Measurements from ENCODE around the gene ALCAM. TPM values are rescaled to one million over a fixed set of nuclear protein-coding genes. Genes with fewer than 3 reads are reported as not detected.

The ALCAM gene
- total RNA-seq, 1 experiment from 2014 or later = 36.8 TPM

DNA sequence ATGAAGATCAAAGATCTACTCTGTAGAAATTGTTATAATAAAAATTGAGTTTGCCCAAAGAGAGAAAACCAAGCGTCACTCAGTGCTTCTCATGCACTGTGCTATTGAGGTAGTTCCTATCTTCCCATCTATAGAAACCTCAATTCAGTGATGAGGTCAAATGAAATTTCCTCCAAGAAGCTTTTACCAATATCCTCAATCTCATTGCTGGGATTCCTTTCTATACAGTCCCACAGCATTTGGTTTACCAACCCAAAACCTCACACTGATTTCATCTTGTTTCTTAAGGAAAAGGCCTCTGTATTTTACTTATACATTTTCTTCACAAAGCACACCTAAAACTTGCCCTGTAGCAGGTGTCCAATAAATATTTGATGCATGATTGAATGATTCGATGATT, 147.2 kb downstream of the ALCAM start:
- POLR2A ChIA-PET (ENCODE audit: low non-redundant PET) = no interaction called here
- Histone ChIP-seq H3K4me3 (ENCODE audit: low read depth, low read length, poor library complexity, severe bottlenecking) (no peak overlapping the region), H3K9me3 (ENCODE audit: low read depth, low read length, poor library complexity, severe bottlenecking) (no peaks in the 10 kb centered on the region), H3K36me3 (ENCODE audit: insufficient read depth, low read length, poor library complexity, severe bottlenecking) (no peaks in the 10 kb centered on the region), H3K27me3 (replicated peaks; ENCODE audit: insufficient read depth, low read depth, low read length, poor library complexity) (no peaks in the 10 kb centered on the region), H3K4me1 (ENCODE audit: insufficient read depth, low read length, poor library complexity, severe bottlenecking) (no peaks in the 10 kb centered on the region), H3K27ac (ENCODE audit: low read depth, low read length, poor library complexity, severe bottlenecking) (no peak overlapping the region)
- intact Hi-C loops (cut with micrococcal nuclease; ENCODE audit: unreplicated experiment) = loop anchor here (10.0 kb wide), 1 partner anchor 909 kb away; no protein-coding TSS in a partner anchor
- TF ChIP-seq, protein P1, sequence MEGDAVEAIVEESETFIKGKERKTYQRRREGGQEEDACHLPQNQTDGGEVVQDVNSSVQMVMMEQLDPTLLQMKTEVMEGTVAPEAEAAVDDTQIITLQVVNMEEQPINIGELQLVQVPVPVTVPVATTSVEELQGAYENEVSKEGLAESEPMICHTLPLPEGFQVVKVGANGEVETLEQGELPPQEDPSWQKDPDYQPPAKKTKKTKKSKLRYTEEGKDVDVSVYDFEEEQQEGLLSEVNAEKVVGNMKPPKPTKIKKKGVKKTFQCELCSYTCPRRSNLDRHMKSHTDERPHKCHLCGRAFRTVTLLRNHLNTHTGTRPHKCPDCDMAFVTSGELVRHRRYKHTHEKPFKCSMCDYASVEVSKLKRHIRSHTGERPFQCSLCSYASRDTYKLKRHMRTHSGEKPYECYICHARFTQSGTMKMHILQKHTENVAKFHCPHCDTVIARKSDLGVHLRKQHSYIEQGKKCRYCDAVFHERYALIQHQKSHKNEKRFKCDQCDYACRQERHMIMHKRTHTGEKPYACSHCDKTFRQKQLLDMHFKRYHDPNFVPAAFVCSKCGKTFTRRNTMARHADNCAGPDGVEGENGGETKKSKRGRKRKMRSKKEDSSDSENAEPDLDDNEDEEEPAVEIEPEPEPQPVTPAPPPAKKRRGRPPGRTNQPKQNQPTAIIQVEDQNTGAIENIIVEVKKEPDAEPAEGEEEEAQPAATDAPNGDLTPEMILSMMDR (conservative IDR thresholded peaks at IDR 0.05; ENCODE audit: low read depth, low read length) = no peak
- no peak for TF ChIP-seq EZH2 (IDR thresholded peaks at IDR 0.05; ENCODE audit: borderline replicate concordance, low read depth, low read length, poor library complexity, severe bottlenecking)
- DNase-seq (ENCODE audit: low spot score) = no peak
- BruUV-seq (replicated peaks) = no TSS peak
- CTCF ChIA-PET = no interaction called here

DNA sequence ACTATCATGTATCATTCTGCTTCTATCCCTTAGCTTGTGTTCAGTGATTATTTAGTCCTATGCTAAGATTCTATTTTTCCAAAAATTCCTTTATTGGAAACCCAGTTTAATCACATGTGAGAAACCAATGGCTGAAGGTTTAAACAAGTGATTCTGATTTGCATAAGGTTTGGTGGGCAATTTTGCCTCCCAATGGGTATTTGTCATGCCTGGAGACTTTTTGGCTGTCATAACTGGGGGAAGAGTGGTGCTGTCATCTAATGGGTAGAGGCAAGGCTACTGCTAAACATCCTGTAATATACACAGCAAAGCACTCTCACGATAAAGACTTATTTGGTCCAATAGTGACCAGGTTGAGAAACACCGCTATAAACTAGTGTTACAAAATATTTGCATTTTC, 148.7 kb downstream of the ALCAM start:
- Histone ChIP-seq H3K36me3 (ENCODE audit: insufficient read depth, low read length, poor library complexity, severe bottlenecking) (no peaks in the 10 kb centered on the region), H3K4me1 (ENCODE audit: insufficient read depth, low read length, poor library complexity, severe bottlenecking) (no peaks in the 10 kb centered on the region), H3K27ac (ENCODE audit: low read depth, low read length, poor library complexity, severe bottlenecking) (no peak overlapping the region), H3K4me3 (ENCODE audit: low read depth, low read length, poor library complexity, severe bottlenecking) (no peak overlapping the region), H3K27me3 (replicated peaks; ENCODE audit: insufficient read depth, low read depth, low read length, poor library complexity) (no peaks in the 10 kb centered on the region), H3K9me3 (ENCODE audit: low read depth, low read length, poor library complexity, severe bottlenecking) (no peaks in the 10 kb centered on the region)
- ChIA-PET POLR2A (ENCODE audit: low non-redundant PET) (interaction anchor here (0.5 kb wide), 1 partner anchor 137 kb away, joined by 4 read pairs; no protein-coding TSS in a partner anchor), CTCF (no interaction called here)
- no peak for DNase-seq (ENCODE audit: low spot score)
- no TSS peak for BruUV-seq (replicated peaks)
- TF ChIP-seq, protein P1 (conservative IDR thresholded peaks at IDR 0.05; ENCODE audit: low read depth, low read length) = no peak
- TF ChIP-seq EZH2 (IDR thresholded peaks at IDR 0.05; ENCODE audit: borderline replicate concordance, low read depth, low read length, poor library complexity, severe bottlenecking) = no peak
- intact Hi-C loops (cut with micrococcal nuclease; ENCODE audit: unreplicated experiment) = loop anchor here (5.0 to 10.0 kb wide), 2 partner anchors 911 to 1243 kb away; no protein-coding TSS in a partner anchor

DNA sequence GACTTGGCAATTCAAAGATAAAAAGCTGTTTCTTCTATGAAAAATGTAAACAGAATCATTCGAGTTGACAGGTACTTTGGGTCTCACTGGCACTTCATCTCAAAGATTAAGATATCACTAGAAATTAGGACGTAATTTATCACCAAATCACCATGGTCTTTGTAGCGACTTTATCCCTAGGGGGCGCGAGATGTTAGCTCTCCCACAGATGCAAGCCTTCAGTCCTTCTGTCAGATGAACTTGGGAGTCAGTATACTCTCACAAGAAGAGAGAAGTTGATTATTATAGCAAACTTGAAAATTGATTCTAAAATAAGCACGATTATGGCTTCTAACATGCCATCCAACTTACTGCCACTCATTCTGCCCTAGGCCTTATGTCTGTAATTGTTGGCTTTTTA, 150.3 kb downstream of the ALCAM start:
- DNase-seq (ENCODE audit: low spot score) = peak; percentile 10
- BruUV-seq (replicated peaks) = no TSS peak
- TF ChIP-seq, protein P1 (conservative IDR thresholded peaks at IDR 0.05; ENCODE audit: low read depth, low read length) = peak; percentile 32; the same call in 1 of the 2 replicates
- TF ChIP-seq EZH2 (IDR thresholded peaks at IDR 0.05; ENCODE audit: borderline replicate concordance, low read depth, low read length, poor library complexity, severe bottlenecking) = no peak
- H3K27me3 ChIP-seq (replicated peaks; ENCODE audit: insufficient read depth, low read depth, low read length, poor library complexity) = no peaks in the 10 kb centered on the region
- H3K9me3 ChIP-seq (ENCODE audit: low read depth, low read length, poor library complexity, severe bottlenecking) = no peaks in the 10 kb centered on the region
- no peaks in the 10 kb centered on the region for H3K4me1 ChIP-seq (ENCODE audit: insufficient read depth, low read length, poor library complexity, severe bottlenecking)
- intact Hi-C loops (cut with micrococcal nuclease; ENCODE audit: unreplicated experiment) = loop anchor here (5.0 to 10.0 kb wide), 2 partner anchors 912 to 1245 kb away; no protein-coding TSS in a partner anchor
- no peak overlapping the region for H3K4me3 ChIP-seq (ENCODE audit: low read depth, low read length, poor library complexity, severe bottlenecking)
- ChIA-PET POLR2A (ENCODE audit: low non-redundant PET) (no interaction called here), CTCF (no interaction called here)
- no peak overlapping the region for H3K27ac ChIP-seq (ENCODE audit: low read depth, low read length, poor library complexity, severe bottlenecking)
- no peaks in the 10 kb centered on the region for H3K36me3 ChIP-seq (ENCODE audit: insufficient read depth, low read length, poor library complexity, severe bottlenecking)
